Measurements from ENCODE around the gene GPRIN2.

GPRIN2 gene

GRCh38 chr10:46565591-46566332, 9.3 kb upstream of the GPRIN2 start:
- peak; percentile 64 for DNase-seq

GRCh38 chr10:46560952-46561351, 4.5 kb upstream of the GPRIN2 start:
- no peak for DNase-seq

GRCh38 chr10:46560381-46560780, 3.9 kb upstream of the GPRIN2 start:
- no peak for DNase-seq

DNA sequence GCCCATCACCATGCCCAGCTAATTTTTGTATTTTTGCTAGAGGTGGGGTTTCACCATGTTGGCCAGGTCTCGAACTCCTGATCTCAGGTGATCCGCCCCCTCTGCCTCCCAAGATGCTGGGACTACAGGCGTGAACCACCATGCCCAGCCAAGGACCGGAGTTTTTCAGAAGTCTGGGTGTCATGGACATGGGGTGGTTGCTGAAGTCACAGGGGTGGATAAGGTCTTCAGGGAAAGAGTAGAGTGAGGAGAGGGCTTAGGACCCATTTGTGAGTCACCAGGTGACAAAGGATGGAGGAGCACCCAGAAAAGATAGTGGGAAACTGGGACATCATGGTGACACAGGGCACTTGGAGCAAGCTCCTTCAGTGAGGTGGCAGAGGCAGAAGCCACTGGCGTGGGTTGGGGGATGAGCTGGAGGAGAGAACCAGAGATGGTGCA, 2.8 kb upstream of the GPRIN2 start:
- no peak for DNase-seq

DNA sequence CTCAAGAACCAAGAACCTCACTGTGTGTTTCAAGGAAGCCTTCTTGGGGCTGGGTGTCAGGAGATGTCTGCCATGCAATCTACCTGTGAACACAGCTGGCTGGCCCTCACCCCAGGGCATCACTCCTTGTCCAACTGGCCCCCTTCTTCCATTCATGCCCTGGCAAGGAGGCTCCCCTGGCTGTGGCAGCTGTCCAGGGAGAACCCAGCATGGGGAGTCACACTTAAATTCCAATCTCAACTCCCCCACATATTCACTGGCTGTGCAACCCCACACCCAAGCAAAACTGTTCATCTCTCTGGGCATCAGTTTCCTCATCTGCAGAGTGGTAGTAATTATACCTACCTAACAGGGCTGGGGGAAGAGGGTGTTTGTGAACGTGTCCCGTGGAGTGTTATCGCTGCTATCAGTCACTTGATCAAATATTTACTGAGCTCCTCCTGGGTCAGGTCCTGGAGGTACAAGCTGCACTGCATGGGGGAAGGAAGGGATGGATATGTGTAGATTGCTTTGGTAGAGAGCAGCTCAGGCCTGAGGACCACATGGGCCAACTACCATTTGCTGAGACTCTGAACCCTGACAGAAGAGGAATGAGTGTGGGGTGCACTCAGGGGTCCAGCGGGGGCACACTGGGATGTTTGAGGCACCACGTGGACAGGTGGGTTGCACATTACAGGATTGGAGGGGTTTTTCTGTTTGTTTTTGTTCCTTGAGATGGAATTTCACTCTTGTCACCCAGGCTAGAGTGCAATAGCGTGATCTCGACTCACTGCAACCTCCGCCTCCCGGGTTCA, 2.1 kb upstream of the GPRIN2 start:
- no peak for DNase-seq

- DNase-seq: no peak
Measured at GRCh38 chr10:46558122-46558391, 1.6 kb upstream of the GPRIN2 start.

DNA sequence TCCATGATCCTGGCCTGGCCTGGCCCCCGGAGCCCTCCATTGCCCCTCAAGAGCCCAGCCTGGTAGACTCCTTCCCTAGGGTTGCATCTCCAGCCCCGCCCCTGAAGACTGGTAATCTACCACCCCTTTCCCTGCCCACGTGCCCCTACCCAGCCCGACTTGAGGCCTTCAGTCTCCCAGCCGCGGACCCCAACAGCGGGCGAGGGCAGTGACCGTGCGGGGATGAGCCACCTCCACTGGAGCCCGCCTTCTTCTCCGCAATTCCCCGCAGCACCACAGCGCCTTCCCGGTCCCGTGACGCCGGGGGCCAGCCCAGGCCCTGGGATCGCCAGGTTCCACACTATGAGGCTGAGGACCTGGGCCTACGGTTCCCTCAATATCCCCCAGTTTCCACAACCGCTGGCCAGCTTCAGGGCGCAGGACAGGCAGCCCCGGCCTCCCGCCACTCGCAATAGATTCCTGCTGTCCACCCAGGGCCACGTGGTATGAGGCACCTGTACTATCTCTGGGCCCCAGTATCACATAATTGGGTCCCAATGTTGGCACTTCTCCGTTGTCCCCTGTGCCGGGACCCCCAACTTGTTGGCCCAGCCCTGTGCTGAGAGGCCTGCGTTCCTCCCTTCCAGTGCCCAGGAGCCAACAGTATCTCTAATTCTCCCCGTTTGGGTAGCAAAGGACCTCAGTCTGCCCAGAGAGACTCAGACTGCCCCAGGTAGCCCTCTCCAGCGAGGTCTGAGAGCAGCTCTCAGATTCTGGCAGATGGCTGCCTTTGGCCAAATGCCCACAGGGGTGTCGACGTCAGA, 1.1 kb upstream of the GPRIN2 start:
- DNase-seq: peak; percentile 14

GRCh38 chr10:46555713-46556514, 544 bp downstream of the GPRIN2 start:
- no peak for DNase-seq

DNA sequence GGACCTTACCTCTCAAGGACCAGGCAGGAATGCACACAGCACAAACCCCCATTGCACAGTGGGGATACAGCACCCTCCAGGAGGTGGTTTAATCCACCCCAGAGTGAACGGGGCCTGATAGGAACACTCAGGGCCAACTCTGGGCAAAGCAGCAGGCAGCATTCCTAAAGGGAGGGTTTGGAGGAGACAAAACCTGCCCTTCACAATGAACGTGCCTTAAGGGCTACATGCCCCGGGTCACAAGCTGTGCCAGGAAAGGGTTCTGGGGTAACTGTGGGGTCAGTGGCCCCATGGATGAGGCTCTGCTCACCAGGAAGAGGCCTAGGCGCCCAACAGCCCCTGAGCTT, 1.1 kb downstream of the GPRIN2 start:
- no peak for DNase-seq

DNA sequence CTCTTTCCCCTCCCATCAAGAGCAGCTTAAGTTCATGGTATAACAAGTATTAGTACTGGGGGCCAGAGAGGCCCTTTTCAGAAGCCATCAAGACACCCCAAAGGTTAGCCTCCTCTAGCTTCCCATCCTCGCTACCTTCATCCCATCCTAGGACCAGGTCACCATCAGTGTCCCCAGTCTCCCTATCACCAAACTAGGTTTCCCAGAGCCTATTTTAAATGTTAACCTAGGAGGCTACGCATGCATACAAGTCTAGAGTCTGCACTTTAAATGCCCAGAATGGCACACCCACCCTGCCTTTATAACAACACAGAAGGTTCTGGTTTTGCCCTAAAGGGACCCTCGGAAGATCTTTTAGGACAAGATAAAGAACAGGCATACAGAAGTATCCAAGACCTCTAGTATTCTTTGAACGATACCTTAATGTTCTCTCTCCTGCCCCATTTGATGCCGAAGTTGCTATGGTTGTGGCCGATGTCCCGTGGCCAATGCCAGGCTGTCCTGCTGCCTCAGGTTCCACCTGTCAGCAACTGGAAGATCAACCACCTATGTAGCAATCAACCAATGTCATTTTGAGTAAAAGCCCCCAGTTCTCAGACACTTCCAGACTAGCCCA, 2.2 kb downstream of the GPRIN2 start:
- DNase-seq: no peak

- DNase-seq: no peak
Measured at GRCh38 chr10:46553238-46554049, 3.0 kb downstream of the GPRIN2 start.

- DNase-seq: no peak
Measured at GRCh38 chr10:46552526-46553237, 3.8 kb downstream of the GPRIN2 start.

- DNase-seq: no peak
Measured at GRCh38 chr10:46551701-46552525, 4.5 kb downstream of the GPRIN2 start.

- no peak for DNase-seq
Measured at GRCh38 chr10:46550795-46551700, 5.4 kb downstream of the GPRIN2 start.

GRCh38 chr10:46550076-46550790, 6.2 kb downstream of the GPRIN2 start:
- DNase-seq: no peak

- no peak for DNase-seq
Measured at GRCh38 chr10:46549171-46550075, 7.0 kb downstream of the GPRIN2 start.

DNA sequence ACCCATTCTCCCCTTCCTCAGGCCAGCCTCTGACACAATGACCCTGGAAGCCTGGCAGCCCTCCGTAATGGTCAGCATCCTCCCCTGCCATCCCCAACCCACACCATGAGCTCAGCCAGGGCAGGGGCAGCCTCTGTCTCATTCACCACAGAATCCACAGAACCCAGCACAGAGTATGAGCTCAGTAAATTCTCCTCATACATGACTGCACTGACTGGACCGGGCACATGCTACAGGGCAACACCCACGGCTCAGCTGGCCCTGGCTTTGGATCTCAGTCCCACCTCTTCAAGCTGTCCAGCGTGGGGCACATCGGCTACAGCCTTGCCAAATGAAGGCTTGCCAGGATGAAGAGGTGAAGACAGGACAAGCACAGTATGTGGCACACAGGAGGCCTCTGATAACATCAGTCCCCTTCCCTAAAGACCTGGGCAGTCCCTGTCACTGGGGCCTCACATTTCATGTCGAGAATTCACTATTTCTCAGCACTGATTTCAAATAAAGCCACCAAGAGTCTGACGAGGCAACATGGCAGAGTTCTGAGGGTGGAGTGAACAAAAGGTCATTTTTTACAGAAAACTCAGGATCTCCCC, 7.9 kb downstream of the GPRIN2 start:
- no peak for DNase-seq

Measured in NCI-H82 (cell line).